ENCODE measurements around the gene NXPE2.

The NXPE2 gene

GRCh38 chr11:114746013-114746412 lies 67.7 kb downstream of the NXPE2 start:
- no peak for DNase-seq
